BJ (cell line): ENCODE measurements around the gene ZNF234. TPM values are rescaled to one million over a fixed set of nuclear protein-coding genes. Genes with fewer than 3 reads are reported as not detected.

Experiments
- CTCF ChIA-PET: fragments of 350-600 bp; formaldehyde crosslinking; extraction: SDS; loops from one replicate; lab custom pipeline; 2021; ENCODE audit warnings: antibody characterized with exemption, inconsistent platforms; lab: Yijun Ruan, JAX
- POLR2A ChIA-PET: fragments of 300-600 bp; sonication (Branson Sonifier 250); formaldehyde crosslinking; extraction: SDS; loops from one replicate; lab custom pipeline; 2021; ENCODE audit warnings: antibody characterized with exemption; lab: Charles Lee
- DNase-seq: peaks from one replicate; pipeline ENCODE4 v3.0.0-alpha.2; 2011; ENCODE audit warnings: low read depth
- H3K27me3 ChIP-seq: 2 replicates; pipeline ENCODE4 v1.6.0; 2011; ENCODE audit warnings: low read length; ENCODE audit not compliant: control insufficient read depth, insufficient read depth
- H3K36me3 ChIP-seq: 2 replicates; pipeline ENCODE4 v1.5.1; 2011; ENCODE audit warnings: low read length; ENCODE audit not compliant: control insufficient read depth, insufficient read depth
- H3K4me3 ChIP-seq: 2 replicates; pipeline ENCODE4 v1.5.1; 2011; ENCODE audit warnings: low read depth, mild to moderate bottlenecking, control low read depth, low read length
- polyA plus RNA-seq: library from polyadenylated mRNA; depleted of rRNA; stranded (reverse); fragments of >200 nt; gene quantifications from 2 replicates; pipeline ENCODE4 v1.2.3, GENCODE V29; 2011
- TF ChIP-seq, protein P1 (sequence below): IDR thresholded peaks from 2 replicates; pipeline ENCODE4 v1.5.1; 2011; ENCODE audit warnings: low read depth, mild to moderate bottlenecking, control low read depth, inconsistent platforms, low read length, moderate library complexity; ENCODE audit not compliant: insufficient read depth

ZNF234 gene
- polyA plus RNA-seq, 1 experiment = 3.1 TPM

DNA sequence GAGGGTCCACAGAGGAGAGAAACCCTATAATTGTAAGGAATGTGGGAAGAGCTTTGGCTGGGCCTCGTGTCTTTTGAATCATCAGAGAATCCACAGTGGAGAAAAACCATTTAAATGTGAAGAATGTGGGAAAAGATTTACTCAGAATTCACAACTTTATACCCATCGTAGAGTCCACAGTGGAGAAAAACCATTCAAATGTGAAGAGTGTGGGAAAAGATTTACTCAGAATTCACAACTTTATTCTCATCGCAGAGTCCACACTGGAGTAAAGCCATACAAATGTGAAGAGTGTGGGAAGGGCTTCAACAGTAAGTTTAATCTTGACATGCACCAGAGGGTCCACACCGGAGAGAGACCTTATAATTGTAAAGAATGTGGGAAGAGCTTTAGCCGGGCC lies 9.4 kb upstream of the ZNF234 start:
- ChIA-PET POLR2A (no interaction called here), CTCF (no interaction called here)
- DNase-seq = no peak
- H3K4me3 ChIP-seq = no peak overlapping the region
- H3K36me3 ChIP-seq = peaks cover 4% of the 10 kb centered on the region
- TF ChIP-seq, protein P1, sequence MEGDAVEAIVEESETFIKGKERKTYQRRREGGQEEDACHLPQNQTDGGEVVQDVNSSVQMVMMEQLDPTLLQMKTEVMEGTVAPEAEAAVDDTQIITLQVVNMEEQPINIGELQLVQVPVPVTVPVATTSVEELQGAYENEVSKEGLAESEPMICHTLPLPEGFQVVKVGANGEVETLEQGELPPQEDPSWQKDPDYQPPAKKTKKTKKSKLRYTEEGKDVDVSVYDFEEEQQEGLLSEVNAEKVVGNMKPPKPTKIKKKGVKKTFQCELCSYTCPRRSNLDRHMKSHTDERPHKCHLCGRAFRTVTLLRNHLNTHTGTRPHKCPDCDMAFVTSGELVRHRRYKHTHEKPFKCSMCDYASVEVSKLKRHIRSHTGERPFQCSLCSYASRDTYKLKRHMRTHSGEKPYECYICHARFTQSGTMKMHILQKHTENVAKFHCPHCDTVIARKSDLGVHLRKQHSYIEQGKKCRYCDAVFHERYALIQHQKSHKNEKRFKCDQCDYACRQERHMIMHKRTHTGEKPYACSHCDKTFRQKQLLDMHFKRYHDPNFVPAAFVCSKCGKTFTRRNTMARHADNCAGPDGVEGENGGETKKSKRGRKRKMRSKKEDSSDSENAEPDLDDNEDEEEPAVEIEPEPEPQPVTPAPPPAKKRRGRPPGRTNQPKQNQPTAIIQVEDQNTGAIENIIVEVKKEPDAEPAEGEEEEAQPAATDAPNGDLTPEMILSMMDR = no peak
- no peaks in the 10 kb centered on the region for H3K27me3 ChIP-seq

- DNase-seq = no peak
- H3K36me3 ChIP-seq = peaks cover 4% of the 10 kb centered on the region
- TF ChIP-seq, protein P1 = no peak
- CTCF ChIA-PET = interaction anchor here (0.6 to 0.7 kb wide), 2 partner anchors 9 to 168 kb away, joined by 3 to 4 read pairs; no protein-coding TSS in a partner anchor
- no peaks in the 10 kb centered on the region for H3K27me3 ChIP-seq
- POLR2A ChIA-PET = interaction anchor here (0.5 kb wide), 1 partner anchor 296 kb away, joined by 3 read pairs; no protein-coding TSS in a partner anchor
- H3K4me3 ChIP-seq = peak overlapping the region; percentile 77
Observed at GRCh38 chr19:44142059-44142433, 692 bp downstream of the ZNF234 start.

DNA sequence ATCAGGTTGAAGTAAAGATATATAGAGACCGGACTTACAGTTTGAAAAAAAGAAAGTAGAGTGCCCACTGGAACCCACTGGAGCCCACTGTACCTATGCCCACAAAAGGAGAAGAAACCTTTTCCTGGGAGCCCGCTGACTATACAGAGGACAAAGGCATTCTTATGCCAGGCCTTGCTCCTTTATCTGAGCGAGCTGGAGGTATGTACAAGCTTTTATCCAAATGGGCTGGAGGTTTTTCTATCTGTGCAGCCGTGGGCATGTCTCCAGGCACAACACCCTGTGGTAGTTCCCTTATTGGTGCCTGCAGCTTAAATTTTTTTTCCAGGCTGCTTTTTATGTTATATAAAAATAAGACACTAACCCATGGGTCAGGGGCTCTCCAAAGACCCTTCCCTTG lies 8.4 kb downstream of the ZNF234 start:
- TF ChIP-seq, protein P1 = no peak
- H3K4me3 ChIP-seq = no peak overlapping the region
- peaks cover 10% of the 10 kb centered on the region for H3K36me3 ChIP-seq
- DNase-seq = no peak
- ChIA-PET POLR2A (no interaction called here), CTCF (no interaction called here)
- no peaks in the 10 kb centered on the region for H3K27me3 ChIP-seq

- H3K27me3 ChIP-seq = no peaks in the 10 kb centered on the region
- H3K36me3 ChIP-seq = peaks cover 15% of the 10 kb centered on the region
- H3K4me3 ChIP-seq = no peak overlapping the region
- ChIA-PET POLR2A (no interaction called here), CTCF (interaction anchor here (0.6 kb wide), 1 partner anchor 10 kb away, joined by 4 read pairs; no protein-coding TSS in a partner anchor)
- no peak for DNase-seq
- TF ChIP-seq, protein P1 = no peak
Observed at GRCh38 chr19:44151491-44151890, 10.1 kb downstream of the ZNF234 start.

DNA sequence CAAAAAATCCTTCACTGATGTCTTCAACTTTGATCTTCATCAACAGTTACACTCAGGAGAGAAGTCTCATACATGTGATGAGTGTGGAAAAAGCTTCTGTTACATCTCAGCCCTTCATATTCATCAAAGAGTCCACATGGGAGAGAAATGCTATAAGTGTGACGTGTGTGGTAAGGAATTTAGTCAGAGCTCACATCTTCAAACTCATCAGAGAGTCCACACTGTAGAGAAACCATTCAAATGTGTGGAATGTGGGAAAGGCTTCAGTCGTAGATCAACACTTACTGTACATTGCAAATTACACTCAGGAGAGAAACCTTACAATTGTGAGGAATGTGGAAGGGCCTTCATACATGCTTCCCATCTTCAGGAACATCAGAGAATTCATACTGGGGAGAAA lies 15.1 kb downstream of the ZNF234 start:
- no peaks in the 10 kb centered on the region for H3K27me3 ChIP-seq
- DNase-seq = no peak
- ChIA-PET CTCF (no interaction called here), POLR2A (no interaction called here)
- peaks cover 24% of the 10 kb centered on the region for H3K36me3 ChIP-seq
- TF ChIP-seq, protein P1 = no peak
- no peak overlapping the region for H3K4me3 ChIP-seq
